Right lobe of liver (tissue), 4 donors: Measurements from ENCODE around the gene ENPP5.

Source experiments
- CTCF ChIP-seq, 4 donors: fragments of 200-600 bp in 3 of 4; fragments of 450-650 bp in 1 of 4; IDR thresholded peaks; one replicate each; pipeline versions ENCODE4 v1.5.1 to v1.8.0; 2016 to 2022; ENCODE audit warnings: antibody characterized with exemption in 4 of 4, mild to moderate bottlenecking in 2 of 4
- POLR2A ChIP-seq: fragments of 450-650 bp; IDR thresholded peaks from one replicate; pipeline ENCODE4 v1.6.1; 2017; ENCODE audit warnings: antibody characterized with exemption, mild to moderate bottlenecking
- donor health status: DM: no; HTN: no; CAD: no.
- donor health status: DM: no; HTN: no; CAD: no.
- donor health status: DM: no; HTN: yes; CAD: no.

- TF ChIP-seq CTCF (IDR thresholded peaks at IDR 0.05), result no peak
- no peak for TF ChIP-seq POLR2A
Observed at GRCh38 chr6:46208303-46208702, 37.5 kb upstream of the ENPP5 start.
